AG20443 (cell line): ENCODE measurements around the gene SLC16A4.
A peak's percentile ranks its signal among the peaks of the same experiment; 100 is the strongest.
"Not testable (repeated sequence)": the region's sequence is repeated elsewhere in the genome, so short reads cannot be mapped to it uniquely, and the experiment has no call there.

Source experiments
- DNase-seq: peaks from one replicate; pipeline ENCODE4 v3.0.0; 2012; ENCODE audit warnings: low spot score, mixed read lengths

SLC16A4 gene

DNA sequence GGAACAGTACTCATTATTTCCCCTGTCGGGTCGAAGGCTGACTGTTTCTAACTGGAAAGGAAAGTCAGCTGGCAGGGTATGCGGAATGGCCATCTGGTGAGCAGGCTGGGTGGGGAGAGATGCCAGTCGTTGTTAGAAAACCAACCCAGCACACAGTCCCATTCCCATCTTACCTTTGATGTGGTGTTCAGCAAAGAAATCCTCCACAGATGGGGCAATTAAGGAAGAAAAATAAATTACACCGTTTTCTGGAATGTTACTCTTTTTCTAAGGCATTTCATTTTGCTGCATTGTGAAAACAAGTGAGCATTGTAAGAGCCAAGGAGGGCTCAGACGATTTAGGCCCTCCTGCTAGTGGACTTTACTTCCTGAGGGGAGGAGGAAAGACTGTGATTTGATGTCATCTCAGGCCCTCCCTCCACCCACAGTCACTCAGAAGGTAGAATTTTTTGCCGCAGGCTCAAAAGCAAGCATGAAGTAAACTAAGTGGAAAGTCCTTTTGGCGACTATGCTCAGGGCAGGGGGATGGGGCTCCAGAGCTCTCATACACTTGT lies at the start of gene SLC16A4:
Gene SLC16A4, minus strand, starts transcription at position 335 of the 554 bp plus-strand sequence. CDS start 1,703 bp downstream, outside the sequence.
- DNase-seq: peak; percentile 79

DNA sequence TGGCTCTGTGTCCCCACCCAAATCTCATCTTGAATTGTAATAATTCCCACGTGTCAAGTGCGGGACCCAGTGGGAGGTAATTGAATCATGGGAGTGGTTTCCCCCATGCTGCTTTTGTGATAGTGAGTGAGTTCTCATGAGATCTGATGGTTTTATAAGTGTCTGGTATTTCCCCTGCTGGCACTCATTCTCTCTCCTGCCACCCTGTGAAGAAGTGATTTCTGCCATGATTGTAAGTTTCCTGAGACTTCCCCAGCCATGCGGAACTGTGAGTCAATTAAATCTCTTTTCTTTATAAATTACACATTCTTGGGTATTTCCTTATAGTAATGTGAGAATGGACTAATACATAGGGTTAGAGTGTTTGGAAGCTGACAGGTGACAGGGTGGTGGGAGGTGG lies 49.0 kb upstream of the SLC16A4 start:
- DNase-seq: not testable (repeated sequence)

DNA sequence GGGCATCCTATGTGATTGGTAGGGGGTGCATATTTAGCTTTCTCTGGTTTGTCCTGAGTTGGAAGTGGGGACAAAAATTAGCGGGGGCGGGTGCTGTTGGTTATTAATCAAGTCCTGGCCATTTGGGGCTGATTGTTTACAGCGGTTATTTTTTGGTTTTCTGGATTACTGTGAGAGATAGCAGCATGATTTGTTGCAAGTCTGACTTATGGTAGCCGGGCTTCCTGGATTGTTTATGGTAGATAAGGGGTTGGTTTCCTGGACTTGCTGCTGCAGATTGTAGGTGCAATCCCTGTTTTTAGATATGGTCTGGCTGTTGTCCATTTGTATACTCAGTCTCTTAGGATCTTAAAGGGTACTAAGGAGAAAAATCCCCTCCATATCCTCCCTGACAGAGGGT lies 48.1 kb upstream of the SLC16A4 start:
- no peak for DNase-seq

DNA sequence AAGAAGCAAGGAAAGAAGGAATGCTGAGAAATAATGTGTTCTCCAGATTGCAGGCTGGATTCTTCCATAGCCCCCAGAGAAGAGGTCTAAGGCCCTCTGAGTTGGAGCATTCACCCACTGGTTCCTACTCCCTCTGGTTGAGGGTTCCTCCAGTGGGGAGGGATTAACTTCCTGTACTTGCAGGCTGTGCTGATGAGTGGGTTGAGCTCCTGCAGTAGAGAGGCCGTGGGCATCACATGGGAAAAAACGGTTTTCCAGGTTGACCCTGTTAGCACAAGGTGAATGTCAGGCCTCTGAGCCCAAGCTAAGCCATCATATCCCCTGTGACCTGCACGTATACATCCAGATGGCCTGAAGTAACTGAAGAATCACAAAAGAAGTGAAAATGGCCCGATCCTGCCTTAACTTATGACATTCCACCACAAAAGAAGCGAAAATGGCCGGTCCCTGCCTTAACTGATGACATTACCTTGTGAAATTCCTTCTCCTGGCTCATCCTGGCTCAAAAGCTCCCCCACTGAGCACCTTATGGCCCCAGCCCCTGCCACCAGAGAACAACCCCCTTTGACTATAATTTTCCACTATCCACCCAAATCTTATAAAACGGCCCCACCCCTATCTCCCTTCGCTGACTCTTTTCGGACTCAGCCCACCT lies 46.9 kb upstream of the SLC16A4 start:
- DNase-seq: not testable (repeated sequence)

DNA sequence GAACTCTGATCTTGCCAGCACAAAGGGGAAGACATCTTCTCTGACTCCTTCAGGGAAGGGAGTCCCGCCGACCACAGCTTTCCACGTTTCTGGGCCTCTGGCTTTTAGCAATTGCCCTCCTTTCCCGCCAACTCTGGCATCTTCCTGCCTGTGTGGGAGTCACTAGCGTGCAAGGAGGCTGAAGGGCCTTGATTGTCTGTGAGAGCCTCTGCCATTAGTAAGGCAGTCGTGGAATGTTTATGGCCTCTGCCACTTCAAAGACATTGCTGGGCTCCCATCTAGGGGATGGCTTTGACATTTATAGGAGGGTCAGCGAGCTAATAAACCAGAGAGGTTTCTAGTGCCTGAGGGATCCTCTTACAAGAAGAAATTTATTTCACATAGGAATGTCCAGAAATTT lies 45.8 kb upstream of the SLC16A4 start:
- DNase-seq: peak; percentile 34

DNA sequence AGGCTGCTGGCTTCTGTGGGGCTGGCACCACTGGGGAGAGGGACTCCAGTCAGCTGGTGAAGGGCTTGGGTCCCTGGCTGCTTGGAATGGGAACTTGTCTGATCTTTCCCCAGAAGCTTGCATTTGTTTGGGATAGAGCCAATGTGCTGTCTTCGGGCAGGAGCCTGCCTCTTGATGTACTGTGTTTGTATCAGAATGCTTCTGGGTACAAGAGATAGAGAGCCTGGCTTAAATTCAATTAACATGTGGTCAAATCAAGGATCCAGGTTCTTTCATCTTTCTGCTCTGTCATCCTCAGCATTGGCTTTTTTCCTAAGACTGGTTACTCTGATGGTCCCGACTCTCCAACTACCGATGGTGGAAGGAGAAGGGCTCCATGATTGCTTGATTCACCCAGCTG lies 44.1 kb upstream of the SLC16A4 start:
- no peak for DNase-seq

DNA sequence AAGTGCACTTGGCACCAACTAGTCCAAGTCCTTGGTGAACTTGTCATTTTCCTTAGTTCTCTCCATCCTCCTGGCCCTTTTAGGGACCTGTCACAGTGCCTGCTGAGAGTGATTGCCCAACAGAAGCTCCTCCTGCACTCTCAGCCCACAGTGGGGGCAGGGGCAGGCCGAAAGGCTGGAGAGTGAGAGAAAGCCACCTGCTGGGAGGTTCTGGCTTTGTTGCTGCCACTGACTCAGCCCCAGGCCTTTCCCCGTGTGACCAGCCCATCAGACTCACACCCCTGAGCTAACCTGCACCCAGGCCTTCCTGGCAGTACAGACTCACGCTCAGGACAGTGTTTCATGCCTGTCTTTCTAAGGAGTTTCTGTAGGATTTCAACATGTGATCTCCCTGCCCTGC lies 43.0 kb upstream of the SLC16A4 start:
- DNase-seq: peak; percentile 65

DNA sequence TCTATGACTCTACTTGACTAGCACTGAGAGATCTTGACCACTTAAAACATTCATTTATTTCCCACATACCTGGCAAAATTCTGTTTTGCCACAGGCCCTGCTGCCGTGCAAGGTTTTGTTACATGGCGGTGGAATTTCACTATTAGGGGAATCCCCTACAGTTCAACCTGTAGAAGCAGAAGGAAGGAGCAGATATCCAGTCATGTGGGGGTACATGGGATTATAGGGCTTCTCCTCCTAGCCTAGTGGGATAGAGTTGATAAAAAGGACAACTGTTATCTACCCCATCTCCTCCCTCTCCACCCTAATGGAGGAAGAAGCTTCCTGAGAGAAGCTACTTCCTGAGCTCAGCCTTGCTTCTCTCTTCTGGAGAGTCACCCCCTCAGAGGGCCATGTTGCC lies 42.4 kb upstream of the SLC16A4 start:
- no peak for DNase-seq

DNA sequence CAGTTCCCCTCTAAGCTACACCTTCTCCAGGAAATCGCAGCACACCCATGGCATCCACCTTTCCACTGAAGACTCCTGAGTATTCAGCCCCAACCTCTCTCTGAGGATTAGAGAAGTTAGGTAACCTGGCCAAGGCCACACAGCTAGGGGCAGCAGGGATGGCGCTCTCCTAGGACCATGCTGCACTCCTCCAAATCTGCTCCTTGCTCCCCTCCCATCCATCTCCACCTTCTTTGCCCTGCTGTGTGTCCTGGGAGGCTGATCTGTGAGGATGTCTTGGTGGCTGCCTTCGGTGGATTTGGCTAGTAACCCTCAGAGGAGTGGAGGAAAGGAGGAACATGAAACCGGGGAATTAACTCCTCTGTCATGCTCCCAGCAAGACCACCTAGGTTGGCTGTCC lies 40.1 kb upstream of the SLC16A4 start:
- no peak for DNase-seq

DNA sequence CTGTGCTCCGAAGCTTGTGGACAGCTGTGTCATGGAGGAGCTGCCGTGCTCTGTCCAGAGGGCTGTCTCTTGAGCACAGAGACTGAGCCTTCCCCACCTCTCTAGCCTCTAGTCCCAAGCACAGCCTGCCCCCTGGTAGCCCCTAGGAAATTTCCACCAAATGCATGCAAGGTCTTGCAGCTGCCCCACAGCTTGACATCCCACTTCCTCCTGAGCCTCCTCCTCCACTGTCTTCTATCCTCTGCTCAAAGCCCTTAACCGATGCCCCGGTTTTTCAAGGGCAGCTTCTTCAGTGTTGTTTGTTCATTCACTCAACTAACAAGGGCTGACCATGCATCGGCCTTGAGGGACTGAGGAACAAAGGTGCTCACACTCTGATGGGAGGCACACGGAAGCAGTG lies 39.5 kb upstream of the SLC16A4 start:
- no peak for DNase-seq

DNA sequence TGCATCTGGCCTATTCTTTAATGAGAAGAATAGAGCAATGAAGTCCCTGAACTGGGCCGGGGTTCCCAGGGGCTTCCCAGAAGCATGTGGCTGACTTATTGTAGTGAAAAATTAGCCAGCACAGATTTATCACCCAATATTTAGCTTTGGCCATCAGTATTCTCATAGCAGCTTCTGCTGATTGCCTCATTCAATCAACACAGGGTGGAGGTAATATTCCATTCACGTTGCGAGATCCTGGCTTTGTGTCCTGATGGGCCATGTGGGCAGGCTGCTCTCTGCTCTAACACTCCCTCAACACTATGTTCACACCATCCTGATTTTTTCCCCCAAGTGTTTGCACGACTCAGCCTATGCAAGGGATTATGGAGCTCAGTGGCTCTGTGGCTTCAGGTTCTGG lies 38.1 kb upstream of the SLC16A4 start:
- DNase-seq: no peak

DNA sequence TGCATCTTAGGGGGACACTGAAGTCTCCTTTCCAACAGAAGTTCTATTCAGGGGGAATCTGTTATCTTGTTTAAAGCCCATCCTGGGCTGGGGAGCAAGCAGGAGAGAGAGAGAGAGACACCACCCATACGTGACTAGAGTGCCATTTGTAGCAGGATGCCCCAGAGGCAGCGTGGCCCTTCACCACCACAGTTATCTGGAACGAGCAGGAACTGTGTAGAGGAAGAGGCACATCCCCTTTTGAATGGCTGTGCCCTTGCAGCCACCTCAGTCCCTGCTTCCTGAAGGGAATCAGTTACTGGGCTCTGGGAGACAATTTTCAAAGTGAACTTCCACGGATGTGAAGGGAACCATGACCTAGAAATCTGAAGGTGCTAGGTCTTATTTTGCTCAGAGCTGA lies 36.0 kb upstream of the SLC16A4 start:
- DNase-seq: no peak

DNA sequence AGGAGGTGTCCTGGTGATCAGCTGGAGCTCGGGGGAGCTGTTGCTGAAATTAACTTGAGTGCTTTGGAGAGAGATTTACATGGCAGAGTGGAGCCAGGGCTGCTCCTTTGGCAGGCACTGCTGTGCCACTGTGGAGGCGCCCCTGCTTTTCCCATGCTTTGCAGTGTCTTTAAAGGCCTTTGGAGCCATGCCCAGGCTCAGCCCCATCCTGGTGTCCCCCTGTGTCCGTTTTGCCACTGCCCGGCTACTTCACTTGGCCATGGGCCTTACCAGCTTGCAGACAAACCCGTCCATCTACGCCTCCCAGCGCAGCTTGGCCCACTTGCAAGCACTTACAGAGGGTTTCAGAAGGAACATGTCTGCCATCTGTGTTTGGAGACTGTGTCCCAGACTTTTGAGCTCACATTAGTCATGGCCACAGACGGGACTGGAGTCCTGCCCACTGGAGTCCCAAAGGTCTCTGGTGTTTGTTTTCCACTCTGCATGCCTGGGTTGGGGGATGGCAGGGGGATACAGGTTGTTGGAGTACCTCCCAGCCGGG lies 34.9 kb upstream of the SLC16A4 start:
- peak; percentile 29 for DNase-seq

DNA sequence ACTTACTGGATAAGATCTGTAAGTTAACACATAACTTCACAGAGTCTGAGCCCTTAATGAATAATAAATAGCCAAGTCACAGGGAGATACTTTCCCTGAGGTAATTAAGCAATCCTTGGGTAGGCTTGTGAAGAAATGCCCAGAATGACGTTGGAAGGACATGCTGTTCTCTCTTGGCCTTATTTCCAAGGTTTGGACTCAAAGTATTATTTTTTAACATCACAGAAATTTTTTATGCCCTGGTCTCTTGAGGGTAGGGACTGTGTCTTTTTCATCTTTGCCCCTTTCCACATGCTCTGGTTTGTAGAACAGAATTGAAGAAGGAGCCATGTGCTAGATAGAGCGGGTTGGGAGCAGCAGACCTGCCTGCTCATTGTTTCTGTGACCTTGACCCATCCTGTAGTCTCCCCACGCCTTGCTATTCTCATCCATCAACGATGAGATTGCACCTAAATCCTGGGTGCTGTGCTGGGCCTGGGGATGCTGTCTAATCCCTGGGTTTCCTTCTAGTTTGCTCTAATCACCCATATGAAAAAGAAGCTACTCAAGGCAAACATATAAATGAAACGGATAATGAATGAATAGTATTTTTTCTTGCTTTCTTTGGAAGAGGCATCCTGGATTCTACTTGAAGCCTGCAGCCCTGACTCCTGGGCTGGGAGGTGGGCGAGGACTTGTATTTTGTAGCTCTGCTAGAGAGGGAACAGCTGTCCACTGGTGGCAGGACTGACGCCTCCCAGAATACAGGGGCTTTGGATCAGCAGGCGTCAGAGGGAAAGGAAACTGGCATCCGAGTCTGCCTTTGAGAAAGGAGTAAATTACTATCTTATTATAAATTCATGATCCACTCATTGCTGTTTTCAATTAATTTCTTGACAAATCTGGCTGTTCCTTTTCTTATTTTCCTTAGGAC lies 34.1 kb upstream of the SLC16A4 start:
- DNase-seq: no peak

DNA sequence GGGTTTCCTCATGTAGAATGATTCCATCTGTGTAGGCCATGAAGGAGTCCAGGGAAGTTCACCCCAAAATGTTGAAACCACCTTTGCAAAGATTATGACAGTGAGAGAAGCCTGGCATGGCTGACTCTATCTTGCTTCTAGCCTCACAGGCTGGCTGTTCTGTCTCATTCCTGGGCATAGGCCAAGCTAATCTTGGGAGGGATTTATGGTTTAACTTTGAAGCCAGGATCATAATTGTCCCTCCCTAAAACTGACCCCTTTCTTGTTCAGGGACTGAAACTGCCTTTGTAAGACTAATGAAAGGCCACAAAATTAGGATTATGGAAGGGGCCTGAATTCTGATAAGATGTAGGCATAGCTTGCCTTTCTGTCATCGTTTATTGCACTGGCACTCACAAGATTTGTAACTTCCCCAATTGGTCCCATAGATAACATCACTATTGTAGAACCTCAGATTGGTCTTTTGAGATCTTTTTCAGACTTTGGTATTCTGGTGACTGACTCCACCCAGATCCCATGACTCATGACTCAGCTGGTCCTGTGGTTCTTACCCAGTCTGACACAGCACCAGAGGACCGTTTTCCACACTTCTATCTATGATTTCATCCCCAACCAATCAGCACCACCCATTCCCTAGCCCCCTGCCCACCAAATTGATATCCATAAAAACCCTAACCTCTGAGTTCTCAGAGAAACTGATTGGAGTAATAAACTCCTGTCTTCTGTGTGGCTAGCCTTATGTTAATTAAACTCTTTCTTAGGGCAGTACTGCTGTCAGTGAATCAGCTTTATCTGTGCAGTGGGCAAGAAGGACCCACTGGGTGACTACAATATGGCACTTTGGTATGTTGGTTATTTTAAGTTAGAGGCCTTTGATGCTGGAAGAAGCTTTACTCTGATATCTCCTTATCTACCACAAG lies 30.3 kb upstream of the SLC16A4 start:
- peak; percentile 76 for DNase-seq

DNA sequence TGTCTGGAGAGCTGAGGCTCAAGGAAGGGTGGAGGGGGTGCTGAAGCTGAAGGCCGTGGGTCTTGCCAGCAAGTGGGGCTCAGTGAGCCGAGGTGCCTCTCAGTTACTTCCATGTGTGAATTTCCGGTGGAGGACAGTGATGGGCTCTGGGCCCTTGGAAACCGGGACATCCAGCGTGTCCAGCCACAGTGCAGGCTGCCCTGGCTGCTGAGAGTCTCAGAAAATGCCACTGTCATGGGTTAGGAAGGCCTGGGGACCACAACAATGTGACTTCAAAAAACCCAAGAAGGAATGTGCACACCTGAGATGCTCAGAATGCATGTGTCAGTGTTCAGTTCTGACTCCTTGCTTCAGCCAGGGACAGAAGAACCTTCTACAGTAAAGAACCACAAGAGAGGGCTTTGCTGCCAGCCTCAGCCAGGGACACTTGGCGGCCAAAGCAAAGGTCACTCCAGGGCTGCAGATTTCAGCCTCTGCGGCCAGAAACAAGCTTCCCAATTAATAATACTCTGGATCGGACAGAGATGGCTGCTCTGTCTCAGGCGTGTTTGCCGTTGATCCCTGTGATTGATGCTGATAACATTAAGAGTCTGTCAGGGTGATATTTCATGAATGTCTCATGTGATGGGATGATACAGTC lies 29.3 kb upstream of the SLC16A4 start:
- DNase-seq: no peak

DNA sequence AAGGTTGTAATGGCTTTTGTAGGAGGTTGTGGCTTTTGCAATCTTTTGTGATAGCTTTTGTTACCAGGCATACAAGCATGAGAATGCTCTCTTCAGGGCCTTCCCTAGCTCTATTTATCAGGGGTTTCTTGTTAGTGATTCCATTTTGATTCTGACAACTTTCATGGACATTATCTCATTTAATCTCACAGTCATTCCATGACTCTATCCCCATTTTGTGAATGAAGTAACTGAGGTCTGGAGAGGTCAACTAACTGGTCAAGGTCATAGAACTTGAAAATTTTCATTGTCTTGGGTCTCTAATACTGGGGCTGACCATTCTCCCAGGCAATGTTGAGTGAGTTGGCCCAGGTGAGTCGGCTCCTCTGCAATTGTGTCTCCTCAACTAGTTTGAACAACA lies 27.9 kb upstream of the SLC16A4 start:
- no peak for DNase-seq

DNA sequence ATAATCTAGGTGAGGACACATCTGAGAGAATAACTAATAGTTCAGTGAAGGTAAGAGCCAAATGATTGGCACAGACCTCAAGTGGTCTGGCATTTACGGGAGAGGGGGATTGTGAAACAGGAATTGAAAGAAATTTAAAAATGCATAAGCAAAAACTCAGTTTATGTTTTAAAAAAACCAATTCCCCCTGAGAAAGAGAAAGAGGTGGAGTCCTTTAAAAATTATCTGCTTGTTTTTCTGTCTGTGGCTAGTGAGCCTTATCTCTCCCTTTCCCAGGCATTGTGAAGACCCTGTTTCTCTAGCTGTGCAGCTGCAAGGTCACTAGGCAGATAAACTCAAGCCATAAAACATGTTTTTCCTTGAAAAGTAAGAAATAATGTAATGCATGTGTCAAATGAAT lies 22.2 kb upstream of the SLC16A4 start:
- not testable (repeated sequence) for DNase-seq

DNA sequence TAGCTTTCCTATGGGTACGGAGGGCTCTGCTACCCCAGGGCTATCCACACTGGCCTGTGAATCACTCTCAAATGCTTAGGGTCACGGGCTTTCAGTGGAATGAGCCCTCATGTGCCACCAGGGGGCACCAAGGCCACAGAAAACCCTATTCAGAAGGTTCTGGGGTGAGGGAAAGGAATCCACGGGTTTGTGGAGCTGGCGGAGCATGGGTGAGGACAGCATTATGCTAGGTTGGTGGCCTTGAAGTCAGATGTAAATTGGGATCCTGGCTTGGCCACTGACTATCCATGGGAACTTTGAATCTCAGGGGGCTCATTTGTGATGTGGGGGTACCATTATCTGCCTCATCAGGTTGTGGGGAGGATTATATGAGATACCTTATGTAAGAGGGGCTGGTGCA lies 21.8 kb upstream of the SLC16A4 start:
- DNase-seq: peak; percentile 86

DNA sequence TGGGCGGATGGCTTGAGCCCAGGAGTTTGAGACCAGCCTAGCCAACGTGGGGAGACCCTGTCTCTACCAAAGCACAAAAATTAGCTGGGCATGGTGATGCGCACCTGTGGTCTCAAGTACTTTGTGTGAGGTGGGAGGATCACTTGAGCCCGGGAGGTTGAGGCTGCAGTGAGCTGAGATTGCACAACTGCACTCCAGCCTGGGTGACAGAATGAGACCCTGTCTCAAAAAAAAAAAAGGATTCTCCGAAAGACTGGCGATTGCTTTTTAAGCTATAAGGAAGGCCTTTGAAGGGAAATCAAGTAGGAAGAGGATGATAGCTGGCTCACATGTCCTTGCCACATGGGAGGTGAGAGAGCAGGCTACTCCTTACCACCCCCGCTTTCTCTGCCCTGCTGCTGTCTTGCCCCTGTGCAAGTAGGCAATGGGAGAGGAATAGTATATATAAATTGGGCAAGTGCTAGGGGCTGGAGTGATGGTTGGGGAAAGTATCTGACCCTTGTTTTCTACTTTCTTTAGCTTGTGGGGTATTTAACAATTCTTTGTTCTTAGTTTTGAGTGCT lies 20.4 kb upstream of the SLC16A4 start:
- DNase-seq: no peak

DNA sequence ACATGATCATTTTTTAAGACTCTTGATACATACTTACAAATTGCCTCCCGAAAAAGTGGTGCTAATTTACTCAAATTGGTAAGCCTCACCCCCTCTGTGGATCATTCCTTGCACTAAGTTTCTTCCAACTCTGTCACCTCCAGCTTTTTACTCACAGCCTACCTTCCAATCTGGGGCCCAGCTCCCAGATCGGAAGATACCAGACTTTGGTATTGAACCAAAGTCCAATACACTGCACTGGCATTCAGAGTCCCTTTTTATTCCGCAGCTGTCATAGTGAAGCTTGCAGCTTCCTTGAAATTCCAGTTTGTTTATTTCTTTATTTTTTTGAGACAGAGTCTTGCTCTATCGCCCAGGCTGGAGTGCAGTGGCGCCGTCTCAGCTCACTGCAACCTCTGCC lies 18.5 kb upstream of the SLC16A4 start:
- DNase-seq: no peak
